Hematopoietic multipotent progenitor cell treated with erythropoietin and hydrocortisone succinate and interleukin-3 and kit ligand, for 8 days (in vitro differentiated cells): ENCODE measurements around the gene MYLK2.
"Not testable (repeated sequence)": the region's sequence is repeated elsewhere in the genome, so short reads cannot be mapped to it uniquely, and the experiment has no call there.

Source experiments
- DNase-seq: peaks from one replicate; pipeline ENCODE4 v3.0.0-alpha.2; 2015

MYLK2 gene

DNA sequence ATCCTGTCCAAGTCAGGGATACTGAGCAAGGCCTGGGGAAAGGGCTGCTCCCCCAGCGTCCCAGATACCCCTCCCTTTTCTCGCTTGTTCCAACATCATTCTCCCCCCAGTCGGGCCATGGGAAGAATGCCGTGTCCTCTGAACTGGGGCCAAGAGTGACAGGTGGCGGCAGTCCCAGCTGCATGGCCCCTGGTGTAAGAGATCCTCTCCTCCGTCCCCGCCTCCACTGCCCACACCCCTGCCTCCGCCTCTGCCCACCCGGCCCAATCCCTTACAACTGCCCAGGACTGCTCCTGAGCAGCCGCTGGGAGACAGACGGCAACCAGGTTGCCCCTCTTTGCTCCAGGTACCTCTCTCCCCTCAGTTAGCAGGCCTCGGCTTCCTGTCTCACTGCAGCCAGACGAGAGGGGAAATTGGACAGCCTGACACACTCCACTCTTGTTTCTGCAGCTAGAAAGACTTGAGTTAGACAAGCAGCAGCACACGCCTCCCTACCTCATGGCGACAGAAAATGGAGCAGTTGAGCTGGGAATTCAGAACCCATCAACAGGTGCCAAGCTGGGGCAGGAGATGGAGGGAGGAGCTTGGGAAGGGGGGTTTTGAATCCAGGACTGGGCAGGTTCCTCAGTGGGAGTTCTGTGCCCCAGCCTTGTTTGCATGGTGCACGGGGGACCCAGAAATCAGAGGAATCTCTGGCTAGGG is at the start of gene MYLK2:
TSS of gene MYLK2 (plus strand) at position 274 of the 702 bp plus-strand sequence. CDS start at position 499, 225 bp downstream.
- no peak for DNase-seq

- no peak for DNase-seq
These were observed 49.5 kb upstream of the MYLK2 start for GRCh38 chr20:31769681-31770080.

DNA sequence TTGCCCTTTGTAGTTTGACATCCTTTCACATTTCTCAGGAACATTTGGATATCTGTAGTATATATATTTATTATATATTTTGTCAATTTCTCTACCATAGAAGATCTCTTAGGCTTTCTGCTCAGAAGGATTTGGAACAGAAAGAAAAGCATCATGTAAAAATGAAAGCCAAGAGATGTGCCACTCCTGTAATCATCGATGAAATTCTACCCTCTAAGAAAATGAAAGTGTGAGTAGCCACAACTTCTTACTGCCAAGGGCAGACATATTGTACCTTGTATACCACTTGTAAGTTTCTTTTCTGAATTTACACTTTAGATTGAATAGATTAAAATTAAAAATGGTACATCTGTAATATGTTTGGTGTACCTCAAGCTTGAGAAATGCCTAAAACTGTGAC is 48.9 kb upstream of the MYLK2 start:
- DNase-seq: no peak

DNA sequence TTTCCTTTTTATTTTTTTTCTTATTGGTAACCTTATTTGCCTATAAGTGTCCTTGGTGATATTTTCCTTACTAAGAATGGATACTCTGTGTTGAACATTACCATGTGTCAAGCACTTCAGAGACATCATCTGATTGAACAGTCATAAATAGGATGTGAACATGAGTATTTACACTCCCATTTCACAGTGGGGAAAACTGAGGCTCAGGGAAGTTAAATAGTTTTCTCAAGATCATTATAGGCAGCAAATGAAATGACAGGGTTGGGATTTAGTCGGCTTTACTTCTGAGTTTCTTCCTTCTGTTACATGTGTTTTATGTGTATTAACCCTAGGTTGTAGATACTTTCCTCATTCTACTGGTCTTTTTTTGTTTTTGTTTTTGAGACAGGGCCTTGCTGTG is 44.7 kb upstream of the MYLK2 start:
- DNase-seq: no peak

DNA sequence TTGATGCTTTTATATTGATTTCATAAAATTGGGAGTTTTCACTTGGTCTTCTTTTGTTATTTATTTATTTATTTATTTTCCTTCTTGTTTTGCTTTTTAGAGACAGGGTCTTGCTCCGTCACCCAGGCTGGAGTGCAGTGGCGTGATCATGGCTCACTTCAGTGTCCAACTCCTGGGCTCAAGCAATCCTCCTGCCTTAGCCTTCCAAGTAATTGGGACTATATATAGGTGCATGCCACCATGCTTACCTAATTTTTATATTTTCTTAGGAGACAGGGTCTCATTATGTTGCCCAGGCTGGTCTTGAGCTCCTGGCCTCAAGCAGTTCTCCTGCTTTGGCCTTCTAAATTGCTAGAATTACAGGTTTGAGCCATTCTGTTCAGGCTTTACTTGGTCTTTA is 38.3 kb upstream of the MYLK2 start:
- DNase-seq: no peak

DNA sequence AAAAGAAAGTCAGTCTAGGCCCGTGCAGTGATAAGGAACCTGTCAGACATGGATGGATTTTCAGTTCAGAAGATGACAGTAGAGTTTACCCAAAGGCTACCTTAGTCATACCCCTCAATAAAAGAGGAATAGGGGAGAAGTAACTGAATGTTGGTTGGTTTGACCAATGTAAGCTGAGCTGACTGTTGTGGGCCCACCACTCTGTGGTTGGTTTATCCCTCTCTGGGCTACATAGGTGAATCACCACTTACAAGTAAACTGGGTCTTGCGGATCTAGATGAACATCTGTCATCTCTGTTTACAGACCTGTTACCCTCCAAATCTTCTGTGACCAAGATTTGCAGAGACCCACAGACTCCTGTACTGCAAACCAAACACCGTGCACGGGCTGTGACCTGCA is 37.2 kb upstream of the MYLK2 start:
- DNase-seq: no peak

GRCh38 chr20:31784354-31785044 is 34.7 kb upstream of the MYLK2 start:
- DNase-seq: no peak

DNA sequence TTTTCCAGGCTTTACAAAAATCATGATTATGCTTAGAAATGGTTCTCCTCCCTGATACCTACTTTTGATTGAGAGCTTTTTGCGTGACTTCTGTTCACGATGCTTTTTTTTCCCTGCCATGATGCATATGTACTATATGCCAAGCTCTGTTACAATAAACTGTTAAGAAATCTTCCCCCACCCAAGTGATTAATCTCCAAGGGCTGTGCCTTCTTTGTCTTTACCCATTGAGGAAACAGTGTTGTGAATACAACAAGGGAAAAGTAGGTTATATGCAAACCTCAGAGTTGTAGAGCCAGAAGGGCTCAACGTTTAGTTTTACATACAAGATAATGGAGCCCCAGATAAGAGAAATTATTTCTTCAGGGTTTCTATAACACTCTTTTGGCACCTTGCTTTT is 34.1 kb upstream of the MYLK2 start:
- no peak for DNase-seq

- DNase-seq: no peak
These were observed 30.6 kb upstream of the MYLK2 start for GRCh38 chr20:31788578-31788977.

DNA sequence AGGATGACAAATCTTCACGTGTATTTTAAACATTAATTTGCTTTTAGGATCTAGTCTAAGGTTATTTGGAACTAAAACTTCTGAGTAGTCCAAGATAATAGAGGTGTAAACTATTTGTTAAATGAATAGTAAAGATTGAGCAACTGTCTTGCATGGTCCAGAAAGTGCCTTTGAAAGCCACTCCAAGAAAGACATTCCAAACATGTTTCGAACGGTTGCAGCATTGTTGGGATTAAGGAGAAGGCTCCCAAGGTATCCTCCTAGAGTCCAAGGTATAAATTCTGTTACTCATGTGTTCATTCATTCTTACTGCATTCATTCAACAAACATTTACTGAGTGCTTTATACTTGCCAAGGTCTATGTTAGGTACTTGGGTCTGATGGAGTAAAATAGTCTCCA is 28.8 kb upstream of the MYLK2 start:
- no peak for DNase-seq

GRCh38 chr20:31797364-31797763 is 21.8 kb upstream of the MYLK2 start:
- DNase-seq: no peak

DNA sequence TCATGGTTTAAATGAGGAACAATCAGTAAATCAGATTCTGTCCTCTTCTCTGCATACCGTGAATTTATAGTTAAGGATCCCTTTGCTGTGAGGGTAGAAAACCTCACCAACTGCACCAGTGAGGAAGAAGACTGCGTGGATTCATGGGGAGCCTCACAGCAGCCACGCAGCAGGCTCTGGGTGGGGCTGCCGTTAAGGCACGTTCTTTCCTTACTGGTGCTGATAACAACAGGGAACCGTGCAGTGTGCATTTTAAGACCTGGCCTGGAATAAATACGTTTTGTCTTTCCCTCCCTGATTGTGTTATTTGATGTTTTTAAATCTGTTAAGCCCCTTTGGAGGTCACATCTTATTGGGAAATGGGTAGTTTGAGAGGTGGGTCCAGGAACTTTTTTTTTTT is 17.6 kb upstream of the MYLK2 start:
- peak; percentile 66 for DNase-seq

DNA sequence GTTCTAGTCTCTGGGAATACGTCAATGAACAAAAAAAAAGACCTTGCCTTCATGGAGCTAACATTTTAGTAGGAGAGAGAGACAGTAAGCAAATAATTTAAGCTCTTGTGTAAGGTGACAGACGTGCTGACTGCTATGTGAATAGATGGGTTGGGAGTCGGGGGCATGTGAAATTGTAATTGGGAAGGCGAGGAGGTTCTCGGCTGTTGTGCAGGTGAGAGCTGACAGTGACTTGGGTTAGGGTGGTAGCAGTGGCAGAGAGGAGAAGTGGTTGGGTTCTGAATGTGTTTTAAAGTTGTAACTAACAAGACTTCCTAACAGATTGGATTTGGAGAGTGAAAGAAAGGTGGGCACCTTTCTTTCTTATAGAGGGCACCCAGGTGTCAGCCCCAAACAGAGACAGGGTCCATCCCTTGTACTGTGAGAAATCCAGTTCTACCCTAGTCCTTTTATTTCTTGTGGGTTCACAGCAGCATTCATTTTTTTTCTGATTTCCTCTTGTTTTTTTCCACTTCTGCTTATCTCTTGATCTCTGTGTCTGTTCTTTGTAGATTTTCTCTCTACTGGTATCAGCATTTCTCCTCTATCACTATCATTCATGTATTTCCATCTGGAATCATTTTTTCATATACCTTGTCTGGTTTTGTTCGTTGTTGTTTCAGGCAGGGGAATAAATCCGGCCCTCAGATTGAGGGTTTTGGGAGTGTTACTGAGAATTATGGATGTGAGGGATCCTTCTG is 15.4 kb upstream of the MYLK2 start:
- no peak for DNase-seq

DNA sequence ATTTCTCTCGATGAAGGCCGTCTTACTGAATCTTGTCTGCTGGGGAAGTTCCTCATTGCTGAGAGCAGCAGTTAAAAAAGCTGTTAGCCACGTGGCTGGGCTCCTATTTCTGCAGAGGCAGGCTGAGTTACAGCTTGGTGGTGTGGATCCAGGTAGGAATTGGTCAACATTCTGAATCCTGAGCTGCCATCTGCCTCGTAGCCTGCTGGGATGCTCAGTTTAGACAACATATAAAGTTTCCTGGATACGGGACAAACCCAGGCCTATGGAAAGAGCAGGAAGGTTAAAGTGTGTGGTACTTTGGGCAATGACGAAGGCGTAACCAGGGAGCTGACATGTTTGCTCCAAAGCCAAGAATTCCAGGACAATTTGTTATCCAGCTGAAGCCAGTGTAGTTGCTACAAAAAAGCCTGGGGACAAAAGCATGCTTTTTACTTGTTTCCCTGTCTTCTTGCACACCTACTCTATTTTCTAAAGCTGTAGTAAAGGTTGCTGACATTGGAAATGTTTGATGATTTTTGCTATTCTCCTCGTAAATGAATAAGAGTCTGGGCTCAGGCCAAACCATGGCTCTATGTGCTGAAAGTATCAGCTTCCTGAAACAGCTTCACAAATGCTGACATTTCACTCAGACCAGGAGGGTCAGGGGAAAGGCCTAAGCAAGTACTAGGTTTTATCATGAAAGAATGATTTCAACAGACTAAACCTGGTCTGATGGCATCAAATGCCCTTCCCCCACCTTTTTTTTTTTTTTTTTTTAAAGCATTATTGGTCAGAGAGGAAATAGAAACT is 12.4 kb upstream of the MYLK2 start:
- no peak for DNase-seq

DNA sequence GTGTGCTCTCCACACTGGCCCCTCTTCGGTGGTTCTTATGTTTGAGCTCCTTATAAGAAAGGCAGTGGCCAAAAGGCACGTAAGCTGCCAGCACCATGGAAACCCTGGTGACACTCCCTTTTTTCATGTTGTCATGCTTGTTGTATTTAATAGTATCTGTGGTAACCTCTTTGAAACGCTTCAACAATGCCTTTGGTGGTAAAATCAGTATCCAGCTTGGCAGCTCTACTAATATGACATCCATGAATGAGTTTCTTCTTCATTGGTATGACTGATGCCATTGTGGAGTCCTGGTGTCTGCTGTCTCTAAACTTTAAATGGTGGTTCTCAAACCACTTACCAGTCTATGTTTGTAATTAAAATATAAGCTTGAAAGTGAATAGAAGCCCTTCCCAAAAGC is 10.7 kb upstream of the MYLK2 start:
- no peak for DNase-seq

DNA sequence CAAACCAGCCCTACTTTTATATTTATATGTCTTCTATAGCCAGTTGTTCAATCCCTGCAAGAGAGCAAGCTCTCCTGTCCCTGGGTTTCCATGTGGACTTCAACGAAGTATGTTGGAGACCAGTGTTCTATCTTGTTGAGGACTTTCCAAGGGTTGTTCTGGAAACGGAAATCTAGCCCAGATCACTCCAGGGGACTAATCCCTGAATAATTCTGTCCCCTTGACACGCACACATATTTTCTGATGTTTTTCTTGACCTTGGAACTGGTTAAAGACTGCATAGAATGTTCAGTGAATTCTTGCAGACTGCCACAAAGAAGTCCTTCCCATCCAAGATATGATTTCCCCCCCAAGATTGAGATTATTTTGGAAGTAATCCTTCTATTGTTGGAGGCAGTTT is 9.5 kb upstream of the MYLK2 start:
- DNase-seq: no peak

GRCh38 chr20:31811198-31811597 is 8.0 kb upstream of the MYLK2 start:
- DNase-seq: no peak

DNA sequence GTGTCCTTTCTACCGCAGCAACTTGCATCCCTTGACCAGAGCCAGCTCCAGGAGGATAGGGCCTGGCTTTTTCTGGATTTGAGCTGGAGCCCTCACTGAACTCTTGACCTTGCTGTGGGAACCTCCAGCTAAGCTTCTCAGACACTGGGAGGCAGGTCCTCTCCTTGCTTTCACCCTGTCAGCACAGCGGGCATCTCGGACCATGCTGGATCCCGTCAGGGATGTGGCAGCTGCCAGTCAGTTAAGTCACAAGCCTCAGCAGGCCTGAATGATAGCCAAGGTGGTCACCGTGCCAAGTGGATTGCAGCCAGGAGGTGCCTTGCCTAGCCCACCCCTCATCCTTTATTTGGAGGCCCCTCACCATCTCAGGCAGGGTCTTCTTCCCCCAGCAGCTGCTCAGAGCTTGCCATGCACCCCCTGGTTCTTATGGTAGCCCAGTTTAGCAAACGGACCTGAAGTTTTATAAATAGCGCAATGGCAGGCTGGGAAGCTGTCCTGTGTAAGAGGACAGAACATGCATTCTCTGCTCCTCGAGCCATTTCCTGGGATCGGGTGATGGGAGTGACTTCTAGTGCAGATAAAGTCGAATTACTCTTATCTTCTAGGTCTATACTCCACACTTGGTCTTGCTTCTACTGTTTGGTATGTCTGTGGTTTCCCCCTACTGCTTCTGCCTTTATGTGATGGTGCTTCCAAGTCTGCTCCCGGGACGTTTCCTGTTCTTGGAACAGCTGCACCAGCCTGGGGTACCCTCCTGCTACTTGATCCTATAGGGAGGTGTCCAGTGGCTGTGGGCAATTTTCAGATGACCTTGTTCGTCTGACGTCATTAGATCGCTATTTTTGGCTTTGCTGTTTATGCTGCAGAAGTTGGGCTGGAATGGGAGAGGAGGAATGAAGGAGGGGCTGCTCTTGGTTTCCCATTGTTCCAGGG is 7.1 kb upstream of the MYLK2 start:
- peak; percentile 37 for DNase-seq

GRCh38 chr20:31813611-31814010 is 5.5 kb upstream of the MYLK2 start:
- no peak for DNase-seq

- DNase-seq: not testable (repeated sequence)
These were observed 5.0 kb upstream of the MYLK2 start for GRCh38 chr20:31814142-31814541.

GRCh38 chr20:31815408-31816188 is 3.6 kb upstream of the MYLK2 start:
- no peak for DNase-seq
